Pancreas (tissue), 10 donors: ENCODE results near the gene HLCS. TPM values are rescaled to one million over a fixed set of nuclear protein-coding genes. Genes with fewer than 3 reads are reported as not detected.

Source experiments
- ATAC-seq, 4 donors: fragments of 200-7000 bp; cut with Tn5 transposase; one replicate each; pipeline versions ENCODE4 v1.8.0 to v1.9.1; 2020; ENCODE audit warnings: mild to moderate bottlenecking in 4 of 4, moderate library complexity in 4 of 4
- DNase-seq, 6 donors: peaks; one replicate each; pipeline ENCODE4 v3.0.0-alpha.2; 2020
- FAIRE-seq: peaks from 2 replicates; lab custom pipeline; 2012; peaks lifted over from hg19 to GRCh38; lab: Jason Lieb, UNC
- H3K27ac ChIP-seq, 4 donors: fragments of 200-600 bp; sonication (generic); 1 replicate in 3 of 4; 2 replicates in 1 of 4; pipeline versions ENCODE4 v1.5.0 to v1.8.0; 2020
- H3K27me3 ChIP-seq, 4 donors: fragments of 200-600 bp; one replicate each; pipeline ENCODE4 v1.8.0; 2021
- H3K36me3 ChIP-seq, 3 donors: fragments of 200-600 bp; sonication (generic) in 1 of 3; one replicate each; pipeline versions ENCODE4 v1.5.0 to v1.8.0; 2020 to 2021
- H3K4me1 ChIP-seq, 3 donors: fragments of 200-600 bp; one replicate each; pipeline ENCODE4 v1.8.0; 2021
- H3K4me3 ChIP-seq, 4 donors: fragments of 200-600 bp; sonication (generic) in 2 of 4; one replicate each; pipeline versions ENCODE4 v1.5.0 to v1.8.0; 2020 to 2021
- H3K9me3 ChIP-seq, 4 donors: fragments of 200-600 bp; one replicate each; pipeline ENCODE4 v1.8.0; 2021
- CTCF ChIP-seq, 4 donors: fragments of 200-600 bp; sonication (generic) in 3 of 4; IDR thresholded peaks; one replicate each; pipeline versions ENCODE4 v1.5.0 to v1.8.0; 2021; ENCODE audit warnings: antibody characterized with exemption in 4 of 4
- WGBS, 2 donors: extraction: QIAGEN DNeasy Blood & Tissue Kit; methylation state at CpG; one replicate each; pipeline ENCODE4 v1.1.7; 2013; 5-methylcytosine and 5-hydroxymethylcytosine counted together
- intact Hi-C, 3 donors: fragments of 100-400 bp; cut with DNase I; formaldehyde crosslinking; loops; one replicate each; pipeline versions ENCODE4 v1.11.1 to v1.14.2; 2022
- polyA plus RNA-seq, 2 donors: library from polyadenylated mRNA; stranded (reverse); fragments of 200-250 nt; gene quantifications; one replicate each; pipeline ENCODE4 v1.2.3, GENCODE V29; 2013
- total RNA-seq, 6 donors: library from RNA; stranded (reverse); fragmentation: NEBNext Ultra II Directional in 4 of 6; extraction: Animal tissue kit (Norgen Biotek cat#: 25700) in 4 of 6; gene quantifications; one replicate each; pipeline versions ENCODE4 v1.2.1 to v1.2.4, GENCODE V29; 2021 to 2023
- donor health status: healthy with polysubstance abuse.
- donor health status: DM: no; HTN: no; CAD: no; lungs with moderate emphysema.
- donor health status: DM: no; HTN: no; CAD: no.
- donor health status: control.
- donor health status: control.
- donor health status: Bipolar disorder and iron deficiency.
- donor health status: DM: yes; HTN: yes; CAD: no.
- donor health status: DM: no; HTN: no; CAD: no.
- donor health status: DM: no; HTN: no; CAD: no.
- donor health status: DM: yes; HTN: yes; CAD: no.

HLCS gene
- total and polyA plus RNA-seq, 8 donors, result 5.5 to 14.0 (median 11.9) TPM

- 97 to 98% methylated on average over 11 of the region's 11 CpGs for WGBS, 2 donors
- DNase-seq, result no peak
- H3K36me3 ChIP-seq, result no peaks in the 10 kb centered on the region
- no peaks in the 10 kb centered on the region for H3K9me3 ChIP-seq
- H3K27ac ChIP-seq, result no peak overlapping the region
- intact Hi-C loops, result no loop called here
- H3K4me3 ChIP-seq, result no peak overlapping the region
- H3K27me3 ChIP-seq, result no peaks in the 10 kb centered on the region
- FAIRE-seq, result no peak
- TF ChIP-seq CTCF (IDR thresholded peaks at IDR 0.05), result no peak
- peaks cover 0 to 6% (median 0%) of the 10 kb centered on the region in 3 donors for H3K4me1 ChIP-seq
- no peak for ATAC-seq
Observed at GRCh38 chr21:36892201-36892600, 74.3 kb downstream of the HLCS start.

- no peak overlapping the region for H3K27ac ChIP-seq
- H3K36me3 ChIP-seq, result no peaks in the 10 kb centered on the region
- FAIRE-seq, result no peak
- no peaks in the 10 kb centered on the region for H3K9me3 ChIP-seq
- H3K27me3 ChIP-seq, result no peaks in the 10 kb centered on the region
- peaks cover 0 to 6% (median 0%) of the 10 kb centered on the region in 3 donors for H3K4me1 ChIP-seq
- 65% methylated on average over 2 of the region's 2 CpGs for WGBS, 2 donors
- no peak for TF ChIP-seq CTCF (IDR thresholded peaks at IDR 0.05)
- peak in 1 of 4 donors; percentile 32 for ATAC-seq
- no peak overlapping the region for H3K4me3 ChIP-seq
- intact Hi-C loops, result no loop called here
- DNase-seq, result no peak
Observed at GRCh38 chr21:36891692-36892091, 74.8 kb downstream of the HLCS start.

GRCh38 chr21:36891121-36891520 lies 75.3 kb downstream of the HLCS start:
- no peak for TF ChIP-seq CTCF (IDR thresholded peaks at IDR 0.05)
- intact Hi-C loops, result no loop called here
- Histone ChIP-seq H3K4me3 (no peak overlapping the region), H3K9me3 (no peaks in the 10 kb centered on the region), H3K4me1 (peaks cover 0 to 6% (median 0%) of the 10 kb centered on the region in 3 donors), H3K27me3 (no peaks in the 10 kb centered on the region), H3K27ac (no peak overlapping the region), H3K36me3 (no peaks in the 10 kb centered on the region)
- no peak for FAIRE-seq
- peak in 1 of 6 donors; percentile 22 for DNase-seq
- ATAC-seq, result peak; percentile 40 to 88 (median 78)
- WGBS, 2 donors, result 37 to 39% methylated on average over 5 of the region's 5 CpGs

GRCh38 chr21:36890086-36890485 lies 76.4 kb downstream of the HLCS start:
- Histone ChIP-seq H3K9me3 (no peaks in the 10 kb centered on the region), H3K27ac (no peak overlapping the region), H3K4me1 (peaks cover 0 to 6% (median 0%) of the 10 kb centered on the region in 3 donors), H3K4me3 (no peak overlapping the region), H3K27me3 (no peaks in the 10 kb centered on the region), H3K36me3 (no peaks in the 10 kb centered on the region)
- ATAC-seq, result no peak
- 92 to 93% methylated on average over 8 of the region's 8 CpGs for WGBS, 2 donors
- no peak for TF ChIP-seq CTCF (IDR thresholded peaks at IDR 0.05)
- no peak for FAIRE-seq
- intact Hi-C loops, result no loop called here
- DNase-seq, result no peak

- WGBS, 2 donors, result 86 to 93% methylated on average over 2 of the region's 2 CpGs
- Histone ChIP-seq H3K27ac (no peak overlapping the region), H3K9me3 (no peaks in the 10 kb centered on the region), H3K4me3 (no peak overlapping the region), H3K36me3 (no peaks in the 10 kb centered on the region), H3K4me1 (peaks cover 0 to 6% (median 0%) of the 10 kb centered on the region in 3 donors), H3K27me3 (no peaks in the 10 kb centered on the region)
- FAIRE-seq, result no peak
- no peak for TF ChIP-seq CTCF (IDR thresholded peaks at IDR 0.05)
- ATAC-seq, result no peak
- intact Hi-C loops, result no loop called here
- no peak for DNase-seq
Observed at GRCh38 chr21:36889401-36889800, 77.1 kb downstream of the HLCS start.
